A673 (cell line): ENCODE results near the gene OR2L2. TPM values are rescaled to one million over a fixed set of nuclear protein-coding genes. Genes with fewer than 3 reads are reported as not detected.

Experiments used
- BruUV-seq: library from RNA; stranded (reverse); fragments of 400-500 nt; replicated peaks from 2 replicates; lab custom pipeline; 2021; lab: Mats Ljungman, UMichigan
- CTCF ChIA-PET: fragments of 300-600 bp; sonication (Branson Sonifier 250); formaldehyde crosslinking; loops from one replicate; lab custom pipeline; 2022; ENCODE audit warnings: antibody characterized with exemption; lab: Charles Lee
- POLR2A ChIA-PET: fragments of 300-600 bp; sonication (Branson Sonifier 250); formaldehyde crosslinking; loops from one replicate; lab custom pipeline; 2022; ENCODE audit warnings: antibody characterized with exemption; ENCODE audit not compliant: low non-redundant PET; lab: Charles Lee
- DNase-seq: peaks from one replicate; pipeline ENCODE4 v3.0.0-alpha.2; 2015; ENCODE audit warnings: low spot score
- H3K27ac ChIP-seq: fragments of 200-600 bp; sonication (generic); 2 replicates; pipeline ENCODE4 v1.5.1; 2016; ENCODE audit warnings: mixed run types, low read depth, mild to moderate bottlenecking, mixed read lengths, antibody characterized with exemption, low read length; ENCODE audit not compliant: poor library complexity, severe bottlenecking
- H3K27me3 ChIP-seq: fragments of 200-600 bp; sonication (generic); replicated peaks from 2 replicates; pipeline ENCODE4 v1.6.1; 2017; ENCODE audit warnings: mixed run types, low read depth, mild to moderate bottlenecking, mixed read lengths, antibody characterized with exemption, low read length; ENCODE audit not compliant: insufficient read depth, poor library complexity
- H3K36me3 ChIP-seq: fragments of 200-600 bp; sonication (generic); 2 replicates; pipeline ENCODE4 v1.6.1; 2016; ENCODE audit warnings: mixed run types, mild to moderate bottlenecking, mixed read lengths, antibody characterized with exemption, low read length; ENCODE audit not compliant: insufficient read depth, poor library complexity, severe bottlenecking
- H3K4me1 ChIP-seq: fragments of 200-600 bp; sonication (generic); 2 replicates; pipeline ENCODE4 v1.6.1; 2017; ENCODE audit warnings: mixed run types, mild to moderate bottlenecking, mixed read lengths, antibody characterized with exemption, low read length; ENCODE audit not compliant: insufficient read depth, poor library complexity, severe bottlenecking
- H3K4me3 ChIP-seq: fragments of 200-600 bp; sonication (generic); 2 replicates; pipeline ENCODE4 v1.5.1; 2016; ENCODE audit warnings: low read depth, mixed run types, mild to moderate bottlenecking, mixed read lengths, low read length; ENCODE audit not compliant: poor library complexity, severe bottlenecking
- H3K9me3 ChIP-seq: fragments of 200-600 bp; sonication (generic); 2 replicates; pipeline ENCODE4 v1.6.1; 2016; ENCODE audit warnings: mixed run types, low read depth, mild to moderate bottlenecking, mixed read lengths, antibody characterized with exemption, low read length; ENCODE audit not compliant: poor library complexity, severe bottlenecking
- EZH2 ChIP-seq: fragments of 200-600 bp; sonication (generic); IDR thresholded peaks from 2 replicates; pipeline ENCODE4 v1.6.1; 2017; ENCODE audit warnings: borderline replicate concordance, low read depth, mild to moderate bottlenecking, mixed read lengths, antibody characterized with exemption, low read length; ENCODE audit not compliant: poor library complexity, severe bottlenecking
- intact Hi-C: fragments of 100-400 bp; cut with micrococcal nuclease; formaldehyde crosslinking; loops from one replicate; pipeline ENCODE4 v1.10.0; 2022; ENCODE audit not compliant: unreplicated experiment
- total RNA-seq: library from RNA; stranded (reverse); gene quantifications from 2 replicates; pipeline ENCODE4 v1.2.3, GENCODE V29; 2021
- TF ChIP-seq, protein P1 (sequence below): fragments of 300-800, 200-600 bp; sonication (generic); conservative IDR thresholded peaks from 2 replicates; pipeline ENCODE4 v1.5.1; 2017; ENCODE audit warnings: low read depth, mild to moderate bottlenecking, antibody characterized with exemption, low read length, moderate library complexity, mixed read lengths

The OR2L2 gene
- total RNA-seq, 1 experiment from 2014 or later: not detected

- no peak for DNase-seq
- intact Hi-C loops: no loop called here
- H3K9me3 ChIP-seq: peaks cover 20% of the 10 kb centered on the region
- POLR2A ChIA-PET: no interaction called here
- no peak for TF ChIP-seq EZH2
- TF ChIP-seq, protein P1, sequence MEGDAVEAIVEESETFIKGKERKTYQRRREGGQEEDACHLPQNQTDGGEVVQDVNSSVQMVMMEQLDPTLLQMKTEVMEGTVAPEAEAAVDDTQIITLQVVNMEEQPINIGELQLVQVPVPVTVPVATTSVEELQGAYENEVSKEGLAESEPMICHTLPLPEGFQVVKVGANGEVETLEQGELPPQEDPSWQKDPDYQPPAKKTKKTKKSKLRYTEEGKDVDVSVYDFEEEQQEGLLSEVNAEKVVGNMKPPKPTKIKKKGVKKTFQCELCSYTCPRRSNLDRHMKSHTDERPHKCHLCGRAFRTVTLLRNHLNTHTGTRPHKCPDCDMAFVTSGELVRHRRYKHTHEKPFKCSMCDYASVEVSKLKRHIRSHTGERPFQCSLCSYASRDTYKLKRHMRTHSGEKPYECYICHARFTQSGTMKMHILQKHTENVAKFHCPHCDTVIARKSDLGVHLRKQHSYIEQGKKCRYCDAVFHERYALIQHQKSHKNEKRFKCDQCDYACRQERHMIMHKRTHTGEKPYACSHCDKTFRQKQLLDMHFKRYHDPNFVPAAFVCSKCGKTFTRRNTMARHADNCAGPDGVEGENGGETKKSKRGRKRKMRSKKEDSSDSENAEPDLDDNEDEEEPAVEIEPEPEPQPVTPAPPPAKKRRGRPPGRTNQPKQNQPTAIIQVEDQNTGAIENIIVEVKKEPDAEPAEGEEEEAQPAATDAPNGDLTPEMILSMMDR: no peak
- H3K36me3 ChIP-seq: no peaks in the 10 kb centered on the region
- CTCF ChIA-PET: no interaction called here
- H3K4me1 ChIP-seq: no peaks in the 10 kb centered on the region
- no TSS peak for BruUV-seq
- no peak overlapping the region for H3K27ac ChIP-seq
- no peaks in the 10 kb centered on the region for H3K27me3 ChIP-seq
- H3K4me3 ChIP-seq: no peak overlapping the region
Measured at GRCh38 chr1:248015803-248016202, 14.1 kb upstream of the OR2L2 start.

GRCh38 chr1:248045209-248045608 lies 15.3 kb downstream of the OR2L2 start:
- no peaks in the 10 kb centered on the region for H3K36me3 ChIP-seq
- no peaks in the 10 kb centered on the region for H3K4me1 ChIP-seq
- H3K27ac ChIP-seq: no peak overlapping the region
- no peak for DNase-seq
- no TSS peak for BruUV-seq
- POLR2A ChIA-PET: no interaction called here
- peaks cover 18% of the 10 kb centered on the region for H3K9me3 ChIP-seq
- CTCF ChIA-PET: no interaction called here
- TF ChIP-seq, protein P1: no peak
- no peak for TF ChIP-seq EZH2
- no peak overlapping the region for H3K4me3 ChIP-seq
- no peaks in the 10 kb centered on the region for H3K27me3 ChIP-seq
- intact Hi-C loops: no loop called here

GRCh38 chr1:248046536-248046935 lies 16.7 kb downstream of the OR2L2 start, which contains the start of gene OR2L3:
Gene OR2L3 (plus strand): TSS chr1:248046836. CDS start chr1:248060682, 13,846 bp downstream.
- TF ChIP-seq, protein P1: no peak
- TF ChIP-seq EZH2: no peak
- Histone ChIP-seq H3K27me3 (no peaks in the 10 kb centered on the region), H3K27ac (no peak within 1 kb of the TSS), H3K36me3 (no peaks in the 10 kb centered on the region), H3K4me3 (no peak within 1 kb of the TSS), H3K9me3 (peaks cover 24% of the 10 kb centered on the region), H3K4me1 (no peaks in the 10 kb centered on the region)
- intact Hi-C loops: no loop called here
- BruUV-seq: no TSS peak
- CTCF ChIA-PET: no interaction called here
- no peak for DNase-seq
- POLR2A ChIA-PET: no interaction called here
